Activated naive CD4-positive, alpha-beta T cell (primary cell): ENCODE results near the gene C22orf15.

Experiments
- DNase-seq, 4 experiments: peaks; one replicate each; lab custom pipeline; 2025; lab: John Stamatoyannopoulos, UW

The C22orf15 gene

DNA sequence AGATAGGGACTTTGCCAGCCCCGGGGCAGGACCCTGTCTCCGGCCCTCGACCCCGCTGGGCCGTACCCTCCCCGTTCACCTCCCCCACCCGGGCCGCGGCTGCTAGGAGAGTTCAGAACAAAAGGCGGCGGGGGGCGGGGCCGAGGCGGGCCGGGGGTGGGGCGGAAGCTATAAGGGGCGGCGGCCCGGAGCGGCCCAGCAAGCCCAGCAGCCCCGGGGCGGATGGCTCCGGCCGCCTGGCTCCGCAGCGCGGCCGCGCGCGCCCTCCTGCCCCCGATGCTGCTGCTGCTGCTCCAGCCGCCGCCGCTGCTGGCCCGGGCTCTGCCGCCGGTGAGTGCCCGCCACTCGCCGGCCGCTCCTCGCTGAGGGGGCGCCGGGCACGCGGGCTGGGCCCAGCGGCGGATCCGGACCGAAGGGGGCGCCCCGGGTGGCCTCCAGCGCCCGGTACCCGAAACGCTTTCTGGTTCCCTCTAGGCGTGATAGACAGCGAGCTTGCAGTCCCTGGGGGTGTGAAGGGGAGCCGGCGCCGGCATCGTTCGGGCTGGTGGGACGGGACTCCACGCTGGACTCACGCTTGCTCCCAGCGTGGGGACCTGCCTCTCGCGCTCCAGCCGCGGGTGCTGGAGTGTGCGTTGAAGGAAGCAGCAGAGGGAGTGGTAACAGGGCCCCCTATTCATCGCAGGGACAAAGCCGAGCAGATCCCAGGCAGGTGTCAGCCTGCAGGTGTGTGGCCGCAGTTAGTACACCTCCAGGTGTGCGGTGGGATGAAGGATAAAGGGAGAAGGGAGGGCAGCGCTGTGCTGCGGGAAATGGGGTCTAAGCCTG is 10.1 kb downstream of the C22orf15 start, which contains the start of gene MMP11:
Gene MMP11, plus strand, starts transcription at position 201 of the 825 bp plus-strand sequence. Its CDS starts 22 bp downstream, at position 223.
- DNase-seq = peak in 3 of 4 experiments; percentile 31 to 69 (median 46)

DNA sequence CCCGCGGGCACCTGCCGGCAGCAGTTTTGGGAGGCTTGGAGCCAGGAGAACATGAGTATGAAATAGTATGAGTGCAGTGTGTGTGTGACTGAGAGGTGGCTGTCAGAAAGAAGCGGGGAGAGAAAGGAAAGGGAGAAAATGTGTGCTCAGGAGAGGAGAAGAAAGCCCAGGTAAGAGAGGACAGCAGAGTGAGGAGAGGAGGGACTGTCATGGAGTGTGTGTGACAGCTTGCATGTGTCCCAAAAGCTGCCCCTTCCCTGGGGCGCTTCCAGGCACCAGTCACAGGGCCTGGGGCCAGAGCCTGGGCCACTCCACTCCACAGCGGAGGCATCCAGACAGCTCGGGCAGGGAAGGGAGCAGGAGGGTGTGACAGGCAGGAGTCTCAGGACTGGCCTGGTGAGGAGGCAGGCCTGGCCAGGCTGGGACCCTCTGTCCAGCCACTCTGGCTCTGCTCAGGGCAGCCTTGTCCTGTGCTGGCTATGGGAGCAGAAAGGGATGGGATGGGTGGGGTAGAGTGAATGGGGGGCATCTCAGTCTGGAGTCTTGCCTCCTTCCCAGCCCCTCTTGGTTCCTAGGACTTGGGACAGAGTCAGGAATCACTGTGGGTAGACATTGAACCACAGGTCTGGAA is 10.8 kb downstream of the C22orf15 start:
- DNase-seq = no peak

DNA sequence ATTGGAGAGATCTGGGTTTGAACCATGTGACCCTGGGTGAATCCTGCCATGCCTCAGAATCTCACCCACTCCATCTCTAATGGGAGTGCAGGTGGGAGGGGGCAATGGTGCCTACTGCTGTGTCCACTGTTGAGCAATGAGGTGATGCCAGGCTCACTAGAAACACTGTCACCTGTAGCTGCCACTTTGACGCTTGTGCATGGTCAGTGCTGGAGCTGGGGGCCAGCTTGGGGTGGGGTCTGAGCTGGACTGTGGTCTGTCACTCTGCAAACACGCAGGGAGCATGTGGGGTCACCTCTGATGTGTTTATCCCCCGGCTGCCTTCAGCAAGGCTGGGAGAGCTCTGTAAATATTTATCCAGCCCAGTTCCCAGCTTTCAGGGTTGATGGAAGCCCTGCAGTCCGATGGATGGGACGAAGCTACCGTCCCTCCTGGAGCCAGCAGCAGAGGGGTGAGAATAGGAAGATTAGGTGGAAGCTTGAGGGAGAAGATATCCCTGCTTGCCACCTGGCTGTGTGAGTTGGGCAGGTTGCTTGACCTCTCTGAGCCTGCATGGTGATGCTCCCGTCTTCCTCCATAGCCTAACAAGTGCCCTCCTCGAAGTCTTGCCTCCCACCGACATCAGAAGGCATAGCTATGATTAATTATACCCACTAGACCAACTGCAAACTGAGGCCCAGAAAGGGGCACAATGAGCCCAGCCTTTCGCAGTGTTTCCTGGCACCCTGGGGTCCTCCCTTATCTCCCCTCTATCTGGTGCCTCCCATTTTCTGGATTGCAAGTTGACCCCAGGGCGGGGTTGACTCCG is 11.5 kb downstream of the C22orf15 start:
- no peak for DNase-seq

DNA sequence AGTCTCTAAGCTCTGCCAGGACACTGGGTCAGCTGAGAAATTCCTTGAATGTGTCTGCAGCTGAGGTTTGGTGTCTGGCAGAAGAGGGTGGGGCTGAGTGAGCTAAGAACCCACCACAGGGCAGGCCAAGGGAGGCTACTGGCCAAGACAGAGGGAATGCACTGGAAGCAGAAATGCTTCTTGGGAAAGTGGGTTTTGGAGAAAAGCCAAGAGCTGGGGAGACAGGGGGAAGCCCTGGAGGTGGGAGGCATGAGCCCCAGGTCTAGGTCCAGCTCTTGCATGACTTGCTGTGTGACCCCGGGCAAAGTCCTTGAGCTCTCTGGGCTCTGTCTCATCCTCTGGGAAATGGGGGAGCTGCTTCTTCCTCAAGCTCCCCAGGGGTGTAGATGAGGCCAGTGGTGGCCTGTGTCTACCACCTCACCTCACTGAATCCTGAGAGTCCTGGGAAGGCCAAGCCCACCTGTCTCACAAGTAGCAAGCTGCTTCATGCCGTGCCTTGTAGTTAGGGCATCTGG is 12.2 kb downstream of the C22orf15 start:
- DNase-seq = no peak

DNA sequence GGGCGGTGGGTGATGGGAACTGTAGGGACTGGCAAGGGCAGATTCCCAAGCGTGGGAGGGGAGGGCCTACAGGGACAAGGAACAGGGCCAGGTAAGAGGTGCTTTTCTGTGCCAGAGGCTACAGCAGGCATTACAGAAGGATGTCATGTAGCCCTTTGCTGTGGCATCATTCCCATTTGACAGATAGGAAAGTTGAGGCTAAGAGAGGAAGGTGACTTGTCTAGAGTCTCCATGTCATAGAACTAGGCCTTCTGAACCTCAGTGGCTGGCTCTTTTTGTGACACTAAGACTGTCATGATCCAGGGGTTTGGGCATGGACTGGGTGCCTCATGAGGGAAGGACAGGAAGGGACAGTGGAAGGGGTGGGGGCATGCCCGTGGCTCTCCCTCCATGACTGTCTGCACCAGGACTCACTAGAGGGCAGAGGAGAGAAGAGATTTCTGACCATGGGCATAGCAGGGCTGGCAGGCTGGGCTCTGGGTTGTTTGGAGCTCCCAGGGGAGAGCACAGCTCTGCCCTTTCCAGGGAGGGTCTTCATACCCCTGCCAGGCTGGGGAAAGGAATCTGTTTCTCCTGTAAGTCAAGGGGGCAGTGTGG is 13.1 kb downstream of the C22orf15 start:
- no peak for DNase-seq

DNA sequence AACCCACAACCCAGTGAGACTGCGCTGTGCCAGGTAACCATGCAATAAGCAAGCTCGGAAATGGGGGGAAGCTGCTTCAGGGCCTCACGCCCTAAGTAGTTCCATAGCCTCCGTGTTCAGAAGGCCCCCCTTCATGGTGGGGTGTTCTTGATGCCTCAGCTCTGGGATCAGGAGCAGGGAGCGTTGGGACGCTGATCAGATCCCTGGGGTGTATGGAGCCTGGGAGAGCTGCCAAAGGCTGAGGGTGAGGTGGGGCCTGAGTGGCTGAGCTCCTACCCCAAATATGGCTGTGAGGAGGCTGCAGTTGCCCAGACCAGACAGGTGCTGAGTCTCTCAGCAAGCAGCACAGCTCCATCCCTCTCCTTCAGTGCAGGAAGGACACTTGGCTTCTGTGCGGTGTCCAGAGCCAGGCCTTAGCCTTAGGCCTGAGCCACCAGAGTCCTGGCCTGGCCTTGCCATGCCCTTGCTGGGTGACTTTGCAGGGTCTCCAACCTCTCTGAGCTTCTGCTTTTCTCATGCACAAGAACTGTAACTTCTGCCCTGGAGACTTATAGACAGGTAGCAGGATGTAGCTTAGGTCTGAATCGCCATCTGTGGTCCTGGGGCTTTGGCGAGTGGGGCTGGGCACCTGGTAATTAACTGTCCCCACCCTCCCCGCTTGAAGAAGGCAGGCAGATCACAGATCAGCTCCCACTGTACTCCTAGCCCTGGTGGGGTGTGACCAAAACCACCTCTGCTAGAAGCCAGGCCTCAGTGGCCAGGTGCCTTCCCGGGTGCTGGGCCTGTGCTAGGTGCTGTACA is 15.2 kb downstream of the C22orf15 start:
- DNase-seq = no peak

DNA sequence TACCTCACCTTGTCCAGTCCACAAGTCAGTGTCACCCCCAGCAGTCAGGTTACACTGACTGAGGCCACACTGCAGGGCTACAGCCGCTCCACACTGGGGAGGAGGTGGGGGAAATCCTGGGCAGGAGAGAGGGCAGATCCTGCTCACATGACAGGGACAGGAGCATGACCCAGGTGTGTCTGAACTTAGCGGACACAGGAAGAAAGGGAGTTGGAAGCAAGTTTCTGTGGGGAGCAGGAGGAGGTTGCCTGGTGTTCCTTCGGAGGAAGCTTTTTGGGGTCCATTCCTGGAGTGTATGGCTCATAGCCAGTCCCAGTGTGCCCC is 15.7 kb downstream of the C22orf15 start:
- DNase-seq = no peak

DNA sequence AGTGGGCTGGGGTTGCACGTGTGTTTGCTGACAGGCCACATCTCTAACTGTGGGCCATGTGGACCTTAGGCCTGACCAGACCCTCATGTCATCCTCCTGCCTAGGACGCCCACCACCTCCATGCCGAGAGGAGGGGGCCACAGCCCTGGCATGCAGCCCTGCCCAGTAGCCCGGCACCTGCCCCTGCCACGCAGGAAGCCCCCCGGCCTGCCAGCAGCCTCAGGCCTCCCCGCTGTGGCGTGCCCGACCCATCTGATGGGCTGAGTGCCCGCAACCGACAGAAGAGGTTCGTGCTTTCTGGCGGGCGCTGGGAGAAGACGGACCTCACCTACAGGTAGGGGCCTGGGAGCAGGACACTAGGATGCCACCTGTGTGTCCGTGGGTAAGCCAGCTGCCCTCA is 16.3 kb downstream of the C22orf15 start:
- DNase-seq = no peak

DNA sequence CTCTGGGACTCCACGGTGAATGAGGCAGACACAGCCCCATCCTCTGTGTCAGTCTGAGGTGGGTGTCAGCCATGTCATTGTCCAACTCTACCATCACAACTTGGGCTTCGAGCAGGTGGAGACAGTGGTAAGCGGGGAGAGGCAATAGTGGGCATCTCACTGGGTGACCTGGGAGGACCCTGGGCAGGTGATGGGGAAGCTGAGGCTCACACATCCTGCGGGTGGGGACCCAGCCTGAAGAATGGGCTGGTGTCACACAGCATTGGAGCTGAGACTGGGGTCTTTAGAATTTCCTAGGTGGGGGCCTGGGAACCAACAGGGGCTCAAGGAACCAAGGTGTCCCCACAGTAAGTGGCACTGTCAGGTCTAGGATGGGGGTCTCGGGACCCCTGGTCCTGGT is 16.9 kb downstream of the C22orf15 start:
- no peak for DNase-seq

DNA sequence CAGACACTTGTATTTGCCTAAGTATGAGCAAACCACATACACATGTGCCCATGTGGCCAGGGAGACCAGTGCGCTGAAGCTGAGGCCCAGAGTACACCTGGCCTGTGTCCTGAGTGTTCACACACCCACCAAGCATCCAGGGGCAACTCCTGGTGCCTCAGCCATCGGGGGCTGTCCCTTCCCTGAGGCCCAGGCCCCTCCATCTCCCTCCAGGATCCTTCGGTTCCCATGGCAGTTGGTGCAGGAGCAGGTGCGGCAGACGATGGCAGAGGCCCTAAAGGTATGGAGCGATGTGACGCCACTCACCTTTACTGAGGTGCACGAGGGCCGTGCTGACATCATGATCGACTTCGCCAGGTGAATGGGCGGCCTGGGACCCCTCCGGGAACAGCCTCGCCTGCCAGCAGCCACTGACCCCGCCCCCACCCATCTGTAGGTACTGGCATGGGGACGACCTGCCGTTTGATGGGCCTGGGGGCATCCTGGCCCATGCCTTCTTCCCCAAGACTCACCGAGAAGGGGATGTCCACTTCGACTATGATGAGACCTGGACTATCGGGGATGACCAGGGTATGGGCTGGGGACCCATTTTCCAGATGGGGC is 17.5 kb downstream of the C22orf15 start:
- DNase-seq = no peak

DNA sequence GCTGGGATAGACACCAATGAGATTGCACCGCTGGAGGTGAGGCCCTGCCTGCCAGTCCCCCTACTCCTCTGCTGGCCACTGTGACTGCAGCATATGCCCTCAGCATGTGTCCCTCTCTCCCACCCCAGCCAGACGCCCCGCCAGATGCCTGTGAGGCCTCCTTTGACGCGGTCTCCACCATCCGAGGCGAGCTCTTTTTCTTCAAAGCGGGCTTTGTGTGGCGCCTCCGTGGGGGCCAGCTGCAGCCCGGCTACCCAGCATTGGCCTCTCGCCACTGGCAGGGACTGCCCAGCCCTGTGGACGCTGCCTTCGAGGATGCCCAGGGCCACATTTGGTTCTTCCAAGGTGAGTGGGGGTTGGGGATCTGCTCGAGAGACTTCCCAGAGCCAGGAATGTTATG is 18.3 kb downstream of the C22orf15 start:
- no peak for DNase-seq

DNA sequence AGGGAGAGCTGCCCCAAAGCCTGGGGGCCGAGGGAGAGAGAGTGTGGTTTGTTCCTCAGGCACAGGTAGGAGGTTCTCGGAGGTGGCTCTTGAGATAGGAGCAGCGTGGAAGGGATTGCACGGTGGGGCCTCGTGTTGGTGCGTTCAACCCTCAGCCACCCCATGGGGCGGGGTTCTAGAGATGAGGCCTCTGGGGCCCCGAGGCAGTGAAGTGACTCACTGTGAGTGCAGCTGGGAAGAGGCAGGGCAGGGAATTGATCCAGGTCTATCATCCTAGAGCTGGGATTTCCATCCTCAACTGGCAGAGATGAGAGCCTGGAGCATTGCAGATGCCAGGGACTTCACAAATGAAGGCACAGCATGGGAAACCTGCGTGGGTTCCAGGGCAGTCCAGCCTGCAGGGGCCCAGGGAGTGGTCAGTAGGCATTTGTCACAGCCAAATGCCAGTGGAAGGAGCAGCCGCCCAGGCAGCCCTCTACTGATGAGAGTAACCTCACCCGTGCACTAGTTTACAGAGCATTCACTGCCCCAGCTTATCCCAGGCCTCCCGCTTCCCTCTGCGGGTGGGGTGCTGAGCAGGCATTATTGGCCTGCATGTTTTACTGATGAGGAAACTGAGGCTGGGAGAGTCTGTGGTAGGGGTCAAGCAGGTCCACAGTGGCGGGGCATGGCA is 18.9 kb downstream of the C22orf15 start:
- DNase-seq = no peak

DNA sequence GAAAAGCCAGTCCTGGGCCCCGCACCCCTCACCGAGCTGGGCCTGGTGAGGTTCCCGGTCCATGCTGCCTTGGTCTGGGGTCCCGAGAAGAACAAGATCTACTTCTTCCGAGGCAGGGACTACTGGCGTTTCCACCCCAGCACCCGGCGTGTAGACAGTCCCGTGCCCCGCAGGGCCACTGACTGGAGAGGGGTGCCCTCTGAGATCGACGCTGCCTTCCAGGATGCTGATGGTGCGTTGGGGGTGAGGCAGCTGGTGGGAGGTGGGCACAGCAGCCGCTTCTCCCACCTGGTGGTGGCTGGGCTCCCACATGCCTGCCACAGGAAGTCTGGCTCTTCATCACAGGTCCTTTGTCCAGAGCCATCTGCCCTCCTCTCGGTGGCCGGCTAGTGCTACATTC is 19.5 kb downstream of the C22orf15 start:
- no peak for DNase-seq

DNA sequence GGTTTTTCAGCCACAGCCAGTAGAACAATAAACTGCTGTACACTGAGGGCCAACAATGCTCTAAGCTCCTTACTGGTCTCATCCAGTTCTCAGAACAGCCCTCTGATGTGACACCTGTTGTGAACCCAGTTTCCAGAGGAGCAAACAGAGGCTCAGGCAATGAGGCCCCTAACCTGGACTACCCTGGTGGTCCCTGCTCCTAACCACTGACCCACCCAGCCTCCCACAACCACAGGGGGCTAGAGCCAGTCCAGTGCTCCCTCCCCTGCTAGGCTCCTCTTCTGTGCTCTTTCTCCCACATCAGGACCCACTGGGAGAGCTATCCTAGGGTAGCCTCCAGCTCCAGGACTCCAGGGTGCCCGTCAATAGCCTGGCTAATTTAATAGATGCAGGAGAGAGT is 19.9 kb downstream of the C22orf15 start:
- no peak for DNase-seq

DNA sequence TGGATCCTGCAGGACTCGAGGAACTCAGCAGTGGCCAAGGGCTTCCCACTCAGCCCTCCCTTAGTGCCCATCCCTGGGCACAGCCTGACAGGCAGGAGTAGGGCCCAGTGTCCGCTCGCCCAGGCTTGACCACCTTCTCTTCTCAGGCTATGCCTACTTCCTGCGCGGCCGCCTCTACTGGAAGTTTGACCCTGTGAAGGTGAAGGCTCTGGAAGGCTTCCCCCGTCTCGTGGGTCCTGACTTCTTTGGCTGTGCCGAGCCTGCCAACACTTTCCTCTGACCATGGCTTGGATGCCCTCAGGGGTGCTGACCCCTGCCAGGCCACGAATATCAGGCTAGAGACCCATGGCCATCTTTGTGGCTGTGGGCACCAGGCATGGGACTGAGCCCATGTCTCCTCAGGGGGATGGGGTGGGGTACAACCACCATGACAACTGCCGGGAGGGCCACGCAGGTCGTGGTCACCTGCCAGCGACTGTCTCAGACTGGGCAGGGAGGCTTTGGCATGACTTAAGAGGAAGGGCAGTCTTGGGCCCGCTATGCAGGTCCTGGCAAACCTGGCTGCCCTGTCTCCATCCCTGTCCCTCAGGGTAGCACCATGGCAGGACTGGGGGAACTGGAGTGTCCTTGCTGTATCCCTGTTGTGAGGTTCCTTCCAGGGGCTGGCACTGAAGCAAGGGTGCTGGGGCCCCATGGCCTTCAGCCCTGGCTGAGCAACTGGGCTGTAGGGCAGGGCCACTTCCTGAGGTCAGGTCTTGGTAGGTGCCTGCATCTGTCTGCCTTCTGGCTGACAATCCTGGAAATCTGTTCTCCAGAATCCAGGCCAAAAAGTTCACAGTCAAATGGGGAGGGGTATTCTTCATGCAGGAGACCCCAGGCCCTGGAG is 20.7 kb downstream of the C22orf15 start:
- no peak for DNase-seq

DNA sequence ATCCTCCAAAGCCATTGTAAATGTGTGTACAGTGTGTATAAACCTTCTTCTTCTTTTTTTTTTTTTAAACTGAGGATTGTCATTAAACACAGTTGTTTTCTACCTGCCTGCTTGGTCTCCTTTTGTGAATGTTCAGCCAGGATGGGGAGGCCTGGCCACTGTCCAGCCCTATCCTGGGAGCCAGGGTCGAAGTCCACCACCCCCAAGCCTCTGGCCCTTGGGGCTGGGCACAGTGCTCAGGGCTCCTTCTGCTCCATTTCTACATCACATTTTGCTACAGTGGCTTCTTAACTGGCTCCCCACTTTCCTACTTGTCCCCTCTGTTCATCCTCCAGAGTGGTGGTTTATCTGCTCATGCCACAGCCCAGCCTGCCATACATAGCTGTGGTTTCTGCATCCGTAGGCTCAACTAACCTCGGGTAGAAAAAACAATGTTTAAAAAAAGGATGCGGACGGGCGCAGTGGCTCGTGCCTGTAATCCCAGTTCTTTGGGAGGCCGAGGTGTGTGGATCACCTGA is 21.5 kb downstream of the C22orf15 start:
- no peak for DNase-seq

DNA sequence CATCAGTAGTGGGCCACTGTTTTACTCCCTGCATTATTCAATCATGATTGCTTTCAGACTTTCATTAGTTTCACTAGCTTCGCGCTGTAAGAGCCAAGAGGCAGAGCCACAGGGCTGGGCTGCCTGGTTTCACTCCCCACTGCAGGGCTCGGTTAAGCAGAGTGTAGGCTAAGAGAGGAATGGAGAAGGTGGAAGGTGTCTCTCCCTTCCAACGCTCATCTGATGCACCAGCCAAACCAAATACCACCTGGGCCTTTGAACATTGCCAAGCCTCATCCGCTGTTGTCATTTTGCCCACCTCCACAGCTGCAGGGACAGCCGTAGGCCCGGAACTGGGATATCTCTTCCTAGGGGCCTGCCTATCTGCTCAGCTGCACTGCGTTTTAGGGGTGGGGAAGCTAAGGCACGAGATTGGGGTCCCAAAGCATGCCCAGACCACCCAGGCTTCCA is 23.5 kb downstream of the C22orf15 start:
- peak in 1 of 4 experiments; percentile 42 for DNase-seq

DNA sequence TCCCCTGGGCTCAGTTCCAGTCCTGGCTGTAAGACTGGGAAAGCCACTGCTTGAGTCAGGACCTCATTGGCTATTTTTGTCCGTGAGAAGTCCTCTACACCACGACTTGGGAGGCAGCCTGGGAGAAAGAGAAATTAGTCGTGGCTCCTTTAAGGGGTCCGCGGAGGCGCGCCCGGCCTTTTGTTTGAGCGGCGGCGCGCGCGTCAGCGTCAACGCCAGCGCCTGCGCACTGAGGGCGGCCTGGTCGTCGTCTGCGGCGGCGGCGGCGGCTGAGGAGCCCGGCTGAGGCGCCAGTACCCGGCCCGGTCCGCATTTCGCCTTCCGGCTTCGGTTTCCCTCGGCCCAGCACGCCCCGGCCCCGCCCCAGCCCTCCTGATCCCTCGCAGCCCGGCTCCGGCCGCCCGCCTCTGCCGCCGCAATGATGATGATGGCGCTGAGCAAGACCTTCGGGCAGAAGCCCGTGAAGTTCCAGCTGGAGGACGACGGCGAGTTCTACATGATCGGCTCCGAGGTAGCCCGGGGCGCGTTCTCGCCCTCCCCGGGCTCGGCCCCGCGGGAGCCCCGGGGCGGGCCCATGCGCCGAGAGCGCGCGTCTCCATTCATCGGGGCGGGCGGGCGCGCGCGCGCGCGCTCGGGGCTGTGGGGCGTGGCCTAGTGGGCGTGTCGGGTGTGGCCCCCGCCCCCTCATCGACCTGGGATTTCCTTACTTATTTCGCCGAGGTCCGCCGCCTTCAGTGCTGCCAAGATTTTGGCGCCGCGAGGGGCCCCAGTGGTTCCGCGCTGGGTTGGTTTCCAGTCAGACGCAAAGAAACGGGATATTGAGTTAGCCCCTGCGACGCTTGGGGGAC is 24.2 kb downstream of the C22orf15 start, which contains the start of gene SMARCB1:
Gene SMARCB1, plus strand, starts transcription at position 215 of the 848 bp plus-strand sequence. Its CDS starts 204 bp downstream, at position 419.
- peak; percentile 74 to 90 (median 88) for DNase-seq
